ENCODE measurements around the gene GLCE. TPM values are rescaled to one million over a fixed set of nuclear protein-coding genes. Genes with fewer than 3 reads are reported as not detected.
A peak's percentile ranks its signal among the peaks of the same experiment; 100 is the strongest.
"Not testable (repeated sequence)": the region's sequence is repeated elsewhere in the genome, so short reads cannot be mapped to it uniquely, and the experiment has no call there.

The GLCE gene
- total RNA-seq, 2 experiments from 2014 or later, result 3.1 to 3.2 TPM

GRCh38 chr15:69288531-69289341 is 128.3 kb downstream of the GLCE start:
- POLR2A ChIA-PET, result no interaction called here
- ATAC-seq (no peak), DNase-seq (no peak)
- H3K27me3 Mint-ChIP-seq (ENCODE audit: low read depth), result no peaks in the 10 kb centered on the region
- no peak overlapping the region for H3K4me3 Mint-ChIP-seq
- no peaks in the 10 kb centered on the region for H3K36me3 Mint-ChIP-seq (ENCODE audit: low read depth)
- CTCF ChIA-PET, result interaction anchor here (1.1 kb wide), 1 partner anchor 14 kb away, joined by 3 read pairs; no protein-coding TSS in a partner anchor
- H3K27ac Mint-ChIP-seq, result no peak overlapping the region
- H3K4me1 Mint-ChIP-seq (ENCODE audit: low read depth), result no peaks in the 10 kb centered on the region
- no peaks in the 10 kb centered on the region for H3K9me3 Mint-ChIP-seq (ENCODE audit: insufficient read depth)

DNA sequence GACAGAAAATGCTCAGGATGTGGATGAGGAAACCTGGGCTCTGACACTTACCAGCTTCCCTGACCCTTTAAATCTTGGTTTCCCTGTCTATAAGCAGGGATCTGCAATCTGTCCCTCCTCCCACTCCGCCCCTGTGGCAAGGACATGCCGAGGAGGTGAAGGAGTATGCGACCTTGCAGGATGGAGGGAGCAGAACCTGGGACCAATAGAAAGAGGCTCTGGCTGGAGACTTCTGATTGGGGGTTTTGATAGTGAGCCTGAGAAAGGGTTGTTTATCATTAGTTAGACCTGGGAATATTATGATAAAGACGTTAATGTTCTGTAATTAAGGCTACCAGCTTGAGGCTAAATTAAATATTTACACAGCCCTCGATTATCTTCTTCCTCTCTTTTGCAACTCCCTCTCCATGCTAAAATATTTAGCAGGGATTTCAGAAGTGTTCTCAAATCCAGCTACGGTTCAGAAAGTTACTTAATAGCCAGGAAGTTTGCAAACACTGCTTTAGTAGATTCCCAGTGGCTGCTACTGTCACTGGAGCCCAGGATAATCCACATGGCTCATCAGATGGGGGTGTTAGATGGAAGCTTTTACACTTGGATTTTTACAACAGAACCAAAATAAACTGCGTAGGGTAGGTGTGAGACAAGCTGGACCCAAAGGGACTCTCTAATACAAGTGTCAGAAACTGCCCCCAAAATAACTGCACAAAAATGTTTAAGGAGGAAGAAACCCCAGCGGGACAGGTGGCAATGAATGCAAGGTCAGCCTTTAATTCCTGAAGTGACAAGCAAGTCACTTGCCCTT is 129.1 kb downstream of the GLCE start:
- H3K27me3 Mint-ChIP-seq (ENCODE audit: low read depth), result no peaks in the 10 kb centered on the region
- no peaks in the 10 kb centered on the region for H3K36me3 Mint-ChIP-seq (ENCODE audit: low read depth)
- DNase-seq, result no peak
- no peak overlapping the region for H3K4me3 Mint-ChIP-seq
- no peak for ATAC-seq
- H3K9me3 Mint-ChIP-seq (ENCODE audit: insufficient read depth), result no peaks in the 10 kb centered on the region
- no peaks in the 10 kb centered on the region for H3K4me1 Mint-ChIP-seq (ENCODE audit: low read depth)
- POLR2A ChIA-PET, result no interaction called here
- CTCF ChIA-PET, result interaction anchor here (1.1 kb wide), 1 partner anchor 13 kb away, joined by 3 read pairs; no protein-coding TSS in a partner anchor
- H3K27ac Mint-ChIP-seq, result no peak overlapping the region

GRCh38 chr15:69290346-69291164 is 130.1 kb downstream of the GLCE start:
- no peak overlapping the region for H3K27ac Mint-ChIP-seq
- CTCF ChIA-PET, result no interaction called here
- H3K4me3 Mint-ChIP-seq, result no peak overlapping the region
- POLR2A ChIA-PET, result no interaction called here
- no peaks in the 10 kb centered on the region for H3K27me3 Mint-ChIP-seq (ENCODE audit: low read depth)
- no peaks in the 10 kb centered on the region for H3K4me1 Mint-ChIP-seq (ENCODE audit: low read depth)
- no peak for DNase-seq
- H3K9me3 Mint-ChIP-seq (ENCODE audit: insufficient read depth), result no peaks in the 10 kb centered on the region
- no peak for ATAC-seq
- no peaks in the 10 kb centered on the region for H3K36me3 Mint-ChIP-seq (ENCODE audit: low read depth)

DNA sequence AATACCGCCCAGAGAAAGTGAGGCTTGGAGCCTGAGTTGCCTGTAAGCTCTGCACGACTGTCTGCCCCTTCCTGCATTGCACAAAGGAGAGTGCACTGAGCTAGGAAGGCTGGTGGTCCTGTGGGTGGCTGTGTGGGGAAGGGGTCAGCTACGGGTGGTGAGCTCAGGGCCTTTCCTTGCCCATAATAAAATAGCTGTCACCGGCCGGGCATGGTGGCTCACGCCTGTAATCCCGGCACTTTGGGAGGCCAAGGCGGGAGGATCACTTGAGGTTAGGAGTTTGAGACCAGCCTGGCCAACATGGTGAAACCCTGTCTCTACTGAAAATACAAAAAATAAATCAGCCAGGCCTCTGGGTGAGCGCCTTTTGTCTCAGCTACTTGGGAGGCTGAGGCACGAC is 131.2 kb downstream of the GLCE start:
- H3K4me3 Mint-ChIP-seq; DNase-seq; H3K4me1 Mint-ChIP-seq (ENCODE audit: low read depth); H3K27ac Mint-ChIP-seq; H3K27me3 Mint-ChIP-seq (ENCODE audit: low read depth); H3K9me3 Mint-ChIP-seq (ENCODE audit: insufficient read depth); POLR2A ChIA-PET; ATAC-seq; CTCF ChIA-PET; H3K36me3 Mint-ChIP-seq (ENCODE audit: low read depth): not testable (repeated sequence)

GRCh38 chr15:69292826-69293420 is 132.5 kb downstream of the GLCE start:
- POLR2A ChIA-PET, result no interaction called here

GRCh38 chr15:69293741-69294615 is 133.5 kb downstream of the GLCE start:
- Mint-ChIP-seq H3K4me1 (ENCODE audit: low read depth) (no peaks in the 10 kb centered on the region), H3K9me3 (ENCODE audit: insufficient read depth) (no peaks in the 10 kb centered on the region), H3K27ac (no peak overlapping the region), H3K36me3 (ENCODE audit: low read depth) (no peaks in the 10 kb centered on the region), H3K27me3 (ENCODE audit: low read depth) (peaks cover 19% of the 10 kb centered on the region), H3K4me3 (no peak overlapping the region)
- DNase-seq (no peak), ATAC-seq (no peak)
- ChIA-PET CTCF (interaction anchor here (1.0 kb wide), 1 partner anchor 101 kb away, joined by 3 read pairs; no protein-coding TSS in a partner anchor), POLR2A (interaction anchor here (0.6 kb wide), 1 partner anchor 138 kb away, joined by 3 read pairs; no protein-coding TSS in a partner anchor)

More at GRCh38 chr15:69292826-69293420, 132.5 kb downstream of the GLCE start:
- DNase-seq, result no peak
- peaks cover 15% of the 10 kb centered on the region for H3K27me3 Mint-ChIP-seq (ENCODE audit: low read depth)
- ATAC-seq, result no peak
- H3K4me3 Mint-ChIP-seq, result no peak overlapping the region
- no peaks in the 10 kb centered on the region for H3K9me3 Mint-ChIP-seq (ENCODE audit: insufficient read depth)
- H3K4me1 Mint-ChIP-seq (ENCODE audit: low read depth), result no peaks in the 10 kb centered on the region
- no peak overlapping the region for H3K27ac Mint-ChIP-seq
- H3K36me3 Mint-ChIP-seq (ENCODE audit: low read depth), result no peaks in the 10 kb centered on the region
- CTCF ChIA-PET, result no interaction called here

- Mint-ChIP-seq H3K4me1 (ENCODE audit: low read depth) (no peaks in the 10 kb centered on the region), H3K9me3 (ENCODE audit: insufficient read depth) (no peaks in the 10 kb centered on the region), H3K27ac (no peak overlapping the region), H3K27me3 (ENCODE audit: low read depth) (peaks cover 34% of the 10 kb centered on the region), H3K36me3 (ENCODE audit: low read depth) (no peaks in the 10 kb centered on the region), H3K4me3 (no peak overlapping the region)
- ATAC-seq, result no peak
- DNase-seq, result no peak
- ChIA-PET POLR2A (no interaction called here), CTCF (interaction anchor here (0.7 kb wide), 1 partner anchor 17 kb away, joined by 3 read pairs; no protein-coding TSS in a partner anchor)
These were observed 136.2 kb downstream of the GLCE start for GRCh38 chr15:69296606-69297005.

GRCh38 chr15:69297642-69298353 is 137.4 kb downstream of the GLCE start:
- ATAC-seq (no peak), DNase-seq (no peak)
- Mint-ChIP-seq H3K36me3 (ENCODE audit: low read depth) (no peaks in the 10 kb centered on the region), H3K4me1 (ENCODE audit: low read depth) (no peaks in the 10 kb centered on the region), H3K27me3 (ENCODE audit: low read depth) (peaks cover 38% of the 10 kb centered on the region), H3K27ac (no peak overlapping the region), H3K9me3 (ENCODE audit: insufficient read depth) (no peaks in the 10 kb centered on the region), H3K4me3 (no peak overlapping the region)
- CTCF ChIA-PET, result no interaction called here
- POLR2A ChIA-PET, result no interaction called here

DNA sequence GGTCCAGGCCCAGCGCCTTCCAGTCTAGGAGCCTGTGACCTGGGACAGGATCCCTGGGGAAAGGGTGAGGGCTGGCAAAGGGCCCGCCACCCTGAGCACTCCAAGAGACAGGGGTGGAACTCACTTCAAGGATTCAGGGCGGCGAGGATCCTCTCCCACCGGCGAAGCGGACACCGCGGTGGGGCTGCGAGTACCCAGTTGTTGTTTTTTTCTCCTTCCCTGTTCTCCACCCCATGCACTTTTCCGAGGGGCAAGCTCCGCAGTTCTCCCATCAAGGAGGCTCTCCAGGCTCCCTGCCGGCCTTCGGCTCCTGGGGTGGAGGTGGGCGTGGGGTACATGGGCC is 137.9 kb downstream of the GLCE start:
- Mint-ChIP-seq H3K27ac (no peak overlapping the region), H3K4me3 (no peak overlapping the region), H3K27me3 (ENCODE audit: low read depth) (peaks cover 39% of the 10 kb centered on the region), H3K36me3 (ENCODE audit: low read depth) (no peaks in the 10 kb centered on the region), H3K4me1 (ENCODE audit: low read depth) (no peaks in the 10 kb centered on the region), H3K9me3 (ENCODE audit: insufficient read depth) (no peaks in the 10 kb centered on the region)
- ATAC-seq (no peak), DNase-seq (no peak)
- ChIA-PET POLR2A (no interaction called here), CTCF (no interaction called here)

- peak within 1 kb of the TSS; percentile 23 for H3K4me3 Mint-ChIP-seq
These were observed 138.4 kb downstream of the GLCE start, which contains the start of gene PAQR5 for GRCh38 chr15:69298697-69299441. Gene PAQR5, plus strand, starts transcription at chr15:69298912. Its CDS starts 61,169 bp downstream, at chr15:69360081.

More at GRCh38 chr15:69298697-69299441, 138.4 kb downstream of the GLCE start, which contains the start of gene PAQR5:
- ChIA-PET CTCF (no interaction called here), POLR2A (no interaction called here)
- H3K27ac Mint-ChIP-seq, result no peak within 1 kb of the TSS
- H3K36me3 Mint-ChIP-seq (ENCODE audit: low read depth), result no peaks in the 10 kb centered on the region
- H3K4me1 Mint-ChIP-seq (ENCODE audit: low read depth), result no peaks in the 10 kb centered on the region
- H3K9me3 Mint-ChIP-seq (ENCODE audit: insufficient read depth), result no peaks in the 10 kb centered on the region
- ATAC-seq (peak; percentile 62), DNase-seq (no peak)
- H3K27me3 Mint-ChIP-seq (ENCODE audit: low read depth), result peaks cover 39% of the 10 kb centered on the region
